GM19452 (cell line): ENCODE results near the gene PGC.
A peak's percentile ranks its signal among the peaks of the same experiment; 100 is the strongest.

Experiments used
- ATAC-seq: cut with Tn5 transposase; IDR thresholded peaks from one replicate; pipeline ENCODE4 v1.9.1; 2021; ENCODE audit not compliant: unreplicated experiment

Gene PGC

GRCh38 chr6:41732149-41732548 is 15.0 kb downstream of the PGC start:
- no peak for ATAC-seq

- ATAC-seq = no peak
Measured at GRCh38 chr6:41731561-41732086, 15.6 kb downstream of the PGC start.

GRCh38 chr6:41730531-41731436 is 16.4 kb downstream of the PGC start:
- ATAC-seq = no peak

DNA sequence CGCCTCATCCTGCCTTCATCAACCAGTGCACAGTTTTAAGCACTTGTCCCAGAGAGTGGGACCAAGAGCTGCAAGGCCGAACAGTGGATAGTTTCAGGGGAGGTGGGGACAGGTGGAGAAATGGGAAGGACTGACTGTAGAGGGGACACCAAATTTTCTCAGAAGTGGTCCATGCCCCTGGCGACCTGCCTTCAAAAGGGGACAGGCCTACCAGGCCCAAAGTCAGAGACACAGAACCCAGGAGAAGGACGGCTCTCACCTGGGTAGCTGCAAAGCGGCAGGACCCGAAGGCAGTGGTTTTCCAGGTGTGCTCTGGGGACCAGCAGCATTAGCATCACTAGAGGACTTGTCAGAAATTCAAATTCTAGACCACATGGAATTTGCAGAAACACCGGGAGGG is 17.6 kb downstream of the PGC start:
- ATAC-seq = no peak

- ATAC-seq = no peak
Measured at GRCh38 chr6:41728954-41729353, 18.2 kb downstream of the PGC start.

- no peak for ATAC-seq
Measured at GRCh38 chr6:41728073-41728936, 18.9 kb downstream of the PGC start.

GRCh38 chr6:41727705-41728072 is 19.5 kb downstream of the PGC start:
- ATAC-seq = no peak

- ATAC-seq = no peak
Measured at GRCh38 chr6:41726876-41727275, 20.3 kb downstream of the PGC start.

DNA sequence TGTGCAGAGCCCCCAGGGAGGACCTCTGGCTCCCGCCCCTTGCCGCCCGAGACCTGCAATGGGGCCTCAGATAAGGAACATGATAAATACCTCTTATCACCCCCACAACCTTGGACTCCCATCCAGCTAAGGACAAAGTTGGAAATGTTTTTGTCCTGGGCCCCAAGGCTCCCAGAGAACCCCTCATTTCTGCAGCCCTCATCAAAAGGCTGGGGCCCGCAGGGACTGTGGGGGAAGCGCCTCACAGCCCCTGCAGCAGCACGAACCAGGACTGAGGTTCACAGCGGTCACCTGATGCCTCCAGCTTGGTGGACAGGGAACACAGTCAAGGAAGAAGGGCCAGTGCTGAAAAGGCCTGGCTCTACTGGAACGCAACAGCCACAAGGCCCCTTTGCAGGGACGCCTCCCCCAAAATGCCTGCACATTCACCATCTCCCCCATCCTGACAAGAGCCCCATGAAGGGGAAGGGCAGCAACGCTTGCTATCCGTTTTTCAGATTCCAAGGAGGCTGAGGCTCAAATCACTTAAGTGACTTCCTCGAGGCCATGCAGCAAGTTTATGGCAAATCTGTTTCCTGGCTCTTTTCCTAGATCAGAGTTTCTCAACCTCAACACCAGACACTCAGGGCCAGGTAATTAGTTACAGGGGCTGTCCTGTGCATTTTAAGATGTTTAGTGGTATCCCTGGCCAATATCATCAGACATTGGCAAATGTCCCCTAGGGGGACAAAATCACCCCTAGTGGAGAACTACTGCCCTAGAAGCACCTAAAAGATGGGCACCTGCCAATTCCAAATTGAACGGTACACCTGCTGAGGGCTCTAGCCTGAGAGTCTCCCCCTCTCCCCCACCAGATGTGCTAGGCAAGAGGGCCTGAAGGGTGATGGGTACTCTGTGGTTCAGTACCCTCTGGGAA is 22.4 kb downstream of the PGC start:
- no peak for ATAC-seq

DNA sequence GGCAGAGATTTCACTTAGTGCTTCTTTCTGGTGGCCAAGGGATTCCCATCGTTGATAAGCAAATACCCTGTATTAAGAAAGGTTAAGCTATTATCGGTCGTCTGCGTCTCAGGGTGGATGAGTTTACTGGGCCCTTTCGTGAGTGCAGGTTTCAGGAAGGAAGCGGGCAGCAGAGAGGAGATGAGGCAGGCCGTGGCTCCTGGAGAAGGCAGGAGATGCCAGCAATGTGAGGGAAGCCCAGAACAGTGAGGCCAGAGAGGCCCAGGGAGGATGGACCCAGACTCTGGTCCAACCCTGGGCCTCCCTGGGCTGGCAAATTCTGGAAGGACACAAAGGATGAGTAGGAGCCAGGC is 23.0 kb downstream of the PGC start:
- ATAC-seq = no peak

- peak; percentile 62 for ATAC-seq
Measured at GRCh38 chr6:41723530-41724227, 23.5 kb downstream of the PGC start.

DNA sequence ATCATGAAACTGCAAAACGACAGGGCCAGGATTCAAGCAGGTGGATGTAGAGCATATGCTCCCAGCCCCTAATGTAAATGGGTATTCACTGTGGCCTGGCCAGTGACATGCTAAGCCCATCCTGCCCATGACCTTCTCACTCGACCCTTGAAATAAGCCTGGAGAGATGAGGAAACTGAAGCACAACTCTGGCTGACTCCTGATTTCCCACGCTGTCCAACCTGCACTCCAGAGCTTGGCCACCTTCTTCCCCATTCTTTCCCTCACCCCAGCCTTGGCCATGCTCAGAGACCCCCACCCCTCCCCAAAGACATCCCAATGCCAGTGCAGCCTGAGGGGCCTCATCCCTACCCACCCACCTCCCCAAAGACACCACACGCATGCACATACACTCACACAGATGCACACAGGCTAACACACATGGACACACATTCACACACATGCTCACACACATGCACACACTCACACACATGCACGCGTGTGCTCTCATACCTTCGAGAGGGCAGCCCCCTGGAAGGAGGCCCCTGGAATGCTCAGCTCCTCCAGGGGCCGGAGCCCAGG is 24.1 kb downstream of the PGC start:
- ATAC-seq = no peak

- no peak for ATAC-seq
Measured at GRCh38 chr6:41721414-41721813, 25.8 kb downstream of the PGC start.

GRCh38 chr6:41720783-41721182 is 26.4 kb downstream of the PGC start:
- no peak for ATAC-seq

DNA sequence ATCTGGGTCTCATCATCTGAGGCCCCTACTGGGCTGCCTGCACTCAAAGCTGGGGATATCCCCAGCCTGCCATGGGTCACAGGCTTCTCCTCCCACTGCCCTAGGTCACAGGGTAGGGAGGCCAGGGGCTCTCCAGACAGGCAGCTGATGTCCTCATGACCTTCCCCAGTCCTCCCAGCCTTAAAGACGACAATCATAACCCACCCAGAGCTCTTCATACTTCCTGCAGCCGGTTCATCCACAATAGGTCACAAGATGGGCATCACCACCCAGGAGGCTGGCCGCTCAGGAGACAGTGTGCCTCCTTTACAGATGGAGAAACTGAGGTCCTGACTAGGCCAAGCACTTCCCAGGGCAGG is 27.0 kb downstream of the PGC start:
- no peak for ATAC-seq

- ATAC-seq = no peak
Measured at GRCh38 chr6:41719436-41720261, 27.5 kb downstream of the PGC start.

GRCh38 chr6:41718828-41719227 is 28.4 kb downstream of the PGC start:
- no peak for ATAC-seq

DNA sequence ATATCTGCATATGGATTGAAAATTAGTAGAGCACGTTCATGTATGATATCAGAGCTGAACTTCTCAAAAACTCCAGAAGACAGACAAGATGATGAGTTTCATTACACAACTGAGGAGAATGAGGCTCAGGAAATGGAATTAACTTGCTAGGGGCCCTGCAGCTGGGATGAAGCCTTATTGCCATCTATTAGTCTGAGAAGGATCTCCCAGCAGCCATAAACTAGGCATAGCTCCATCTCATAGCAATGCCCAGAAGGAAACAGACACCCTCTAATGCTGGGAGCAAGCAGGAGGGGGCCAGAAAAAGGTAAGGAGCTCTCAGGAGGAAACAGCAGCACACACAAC is 29.8 kb downstream of the PGC start:
- ATAC-seq = no peak
